ENCODE results near the gene PRRG1. TPM values are rescaled to one million over a fixed set of nuclear protein-coding genes. Genes with fewer than 3 reads are reported as not detected.

Gene PRRG1
- total RNA-seq (2022; extraction: Qiagen RNA extraction; ENCODE audit: low read depth) = 3.9 to 8.4 TPM (median 7.5 TPM) in 5 replicates

GRCh38 chrX:37349221-37350033 is at the start of gene PRRG1:
Gene PRRG1, plus strand, starts transcription at chrX:37349364. Its CDS starts 56,886 bp downstream, at chrX:37406250.

Other genes starting within 250 kb of the PRRG1 start
- not detected in 5 replicates for gene LANCL3, start 222.3 kb downstream of the PRRG1 start, total RNA-seq (2022; extraction: Qiagen RNA extraction; ENCODE audit: low read depth)